CD4-positive, alpha-beta T cell treated with Interleukin-17A for 1 hour (primary cell): ENCODE data around the gene NBPF1.
"Not testable (repeated sequence)": the region's sequence is repeated elsewhere in the genome, so short reads cannot be mapped to it uniquely, and the experiment has no call there.

Experiments
- DNase-seq: peaks from one replicate; pipeline ENCODE4 v3.0.0-alpha.2; 2020

Gene NBPF1

DNA sequence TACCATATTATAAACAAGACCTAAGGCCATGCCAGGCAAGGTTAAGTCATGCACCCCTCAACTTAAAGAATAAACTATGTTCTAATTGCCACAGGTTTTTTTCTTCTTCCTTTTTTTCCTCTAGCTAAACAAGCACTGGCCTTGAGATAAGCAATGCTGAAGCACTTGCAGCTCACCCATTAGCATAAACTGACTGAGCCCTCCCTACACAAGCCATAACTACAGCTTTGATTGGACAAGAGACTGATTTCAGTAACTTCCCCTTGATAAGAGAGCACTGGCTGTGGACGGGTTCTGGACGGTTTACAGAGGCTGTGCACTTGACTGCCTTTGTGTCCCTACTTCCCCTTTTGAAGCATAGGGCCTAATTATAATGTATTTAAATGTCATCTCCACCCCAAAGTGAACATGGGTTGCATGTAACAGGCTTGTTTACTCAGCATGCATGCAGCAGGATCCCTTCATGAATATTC, 72.9 kb downstream of the NBPF1 start:
- not testable (repeated sequence) for DNase-seq

DNA sequence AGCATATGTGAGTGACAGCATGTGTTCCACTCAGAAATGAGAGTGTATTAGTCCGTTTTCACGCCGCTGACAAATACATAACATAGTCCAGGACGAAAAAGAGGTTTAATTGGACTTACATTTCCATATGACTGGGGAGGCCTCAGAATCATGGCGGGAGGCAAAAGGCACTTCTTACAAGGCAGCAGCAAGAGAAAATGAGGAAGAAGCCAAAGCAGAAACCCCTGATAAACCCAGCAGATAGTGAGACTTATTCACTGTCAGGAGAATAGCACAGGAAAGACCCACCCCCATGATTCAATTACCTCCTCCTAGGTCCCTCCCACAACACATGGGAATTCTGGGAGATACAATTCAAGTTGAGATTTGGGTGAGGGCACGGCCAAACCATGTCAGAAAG, 75.8 kb downstream of the NBPF1 start:
- not testable (repeated sequence) for DNase-seq

DNA sequence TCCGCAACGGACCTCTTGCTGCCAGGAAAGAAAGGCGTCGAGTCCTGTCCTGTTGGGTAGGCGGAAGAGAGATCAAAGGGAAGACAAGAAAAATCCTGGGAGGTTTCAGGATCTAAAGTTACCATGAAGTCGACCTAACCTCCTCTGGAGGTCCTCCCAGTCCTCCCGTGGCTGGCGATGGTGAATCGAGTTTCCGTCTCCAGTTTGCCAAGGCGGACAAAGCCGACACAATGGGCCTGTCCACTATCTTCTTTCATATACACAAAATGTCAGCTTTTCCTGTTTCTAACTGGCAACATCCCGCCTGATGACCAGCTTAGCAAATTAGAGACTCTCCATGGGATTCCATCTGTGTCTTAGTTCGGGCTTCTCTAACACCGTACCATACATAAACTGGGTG, 76.6 kb downstream of the NBPF1 start:
- not testable (repeated sequence) for DNase-seq

DNA sequence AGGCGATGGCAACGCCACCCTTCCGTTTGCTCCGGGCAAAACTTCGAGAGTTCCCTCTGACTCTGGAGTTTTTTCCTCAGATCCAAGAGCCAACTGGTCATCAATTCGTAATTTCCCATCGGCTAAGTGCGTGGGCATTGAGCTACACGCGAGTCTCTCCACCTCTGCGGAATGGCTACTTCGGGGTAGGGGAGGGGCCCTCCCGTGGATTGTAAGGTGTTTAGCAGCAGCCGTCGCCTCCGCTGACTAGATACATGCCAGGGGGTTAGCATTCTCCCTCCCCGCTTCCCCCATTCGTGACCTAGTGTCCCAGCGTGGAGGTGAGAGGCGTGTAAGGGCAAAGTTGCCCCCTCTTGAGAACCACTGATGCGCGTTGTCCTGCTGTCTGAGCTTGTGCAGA, 77.5 kb downstream of the NBPF1 start:
- DNase-seq: not testable (repeated sequence)

DNA sequence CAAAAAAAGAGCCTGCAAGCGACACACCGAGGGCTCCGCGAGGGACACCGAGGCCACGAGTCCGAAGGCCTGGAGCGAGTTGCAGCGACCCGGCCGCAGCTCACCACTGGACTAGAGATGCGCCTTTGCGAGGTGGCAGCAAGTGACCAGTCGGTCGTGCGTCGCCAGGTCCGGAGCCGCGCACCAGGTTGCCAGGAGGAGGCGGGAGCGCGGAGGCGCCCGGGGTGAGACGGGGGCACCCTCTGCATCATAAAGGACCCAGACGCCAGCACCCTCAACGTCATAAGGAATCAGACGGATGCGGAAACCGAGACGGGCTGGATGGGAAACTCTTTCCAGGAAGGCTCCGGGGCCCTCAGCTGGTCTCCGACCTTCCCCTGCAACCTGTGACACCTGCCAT, 77.9 kb downstream of the NBPF1 start:
- DNase-seq: not testable (repeated sequence)

DNA sequence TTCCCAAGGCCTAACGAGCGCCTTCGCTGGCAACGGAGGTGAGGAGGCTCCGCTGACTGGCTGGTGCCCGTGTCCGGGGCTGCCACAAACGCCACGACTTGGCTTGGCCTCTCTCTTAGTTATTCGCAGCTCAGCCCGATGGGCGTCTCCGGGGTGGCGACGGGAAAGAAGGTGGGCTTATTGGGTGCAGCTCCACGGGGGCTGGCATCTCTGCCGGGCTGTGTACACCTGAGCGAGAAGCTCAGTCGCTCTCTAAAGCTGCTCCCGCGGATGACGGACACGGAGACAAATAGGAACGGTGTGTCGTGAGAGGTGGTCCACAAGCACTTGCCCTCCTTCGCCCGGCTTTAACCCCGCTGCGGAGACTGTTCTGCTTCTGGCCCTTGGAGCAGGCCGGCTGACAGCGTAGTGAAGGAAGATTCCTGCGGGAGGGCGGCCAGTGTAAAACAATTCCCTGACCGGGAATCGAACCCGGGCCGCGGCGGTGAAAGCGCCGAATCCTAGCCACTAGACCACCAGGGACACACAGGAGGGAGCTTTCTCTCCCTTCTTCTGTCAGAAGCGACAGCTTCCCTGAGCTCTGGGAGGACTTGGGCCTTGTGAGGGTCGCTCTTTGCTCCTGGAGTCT, 78.4 kb downstream of the NBPF1 start:
- peak; percentile 35 for DNase-seq

DNA sequence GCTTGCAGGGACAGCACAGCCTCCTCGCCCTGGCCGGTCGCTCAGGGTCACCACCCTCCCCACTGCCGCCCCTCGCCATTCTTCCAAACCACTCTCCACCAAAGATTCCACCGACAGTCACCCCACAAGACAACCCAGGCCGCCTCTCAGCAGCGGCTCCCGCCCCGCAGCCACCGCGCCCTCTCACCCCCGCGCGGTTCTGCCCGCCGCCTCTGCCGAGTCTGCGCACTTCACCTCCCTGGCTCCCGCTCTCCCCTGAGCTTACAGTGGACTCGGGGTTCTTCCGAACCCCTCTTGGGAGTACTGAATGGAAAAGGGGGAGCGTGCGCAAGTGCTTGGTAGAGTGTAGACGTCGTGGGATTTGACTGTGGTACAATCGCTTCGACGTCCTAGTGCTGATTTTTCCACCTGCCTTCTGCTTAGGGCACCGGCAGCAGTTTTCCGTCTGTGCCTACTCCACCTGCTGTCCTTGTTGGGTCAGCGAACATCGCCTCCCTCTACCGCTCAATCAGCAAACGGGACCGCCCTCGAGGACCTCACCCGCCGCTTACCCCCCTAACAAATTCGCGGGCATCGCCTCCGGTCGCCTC, 79.0 kb downstream of the NBPF1 start:
- DNase-seq: peak; percentile 20

DNA sequence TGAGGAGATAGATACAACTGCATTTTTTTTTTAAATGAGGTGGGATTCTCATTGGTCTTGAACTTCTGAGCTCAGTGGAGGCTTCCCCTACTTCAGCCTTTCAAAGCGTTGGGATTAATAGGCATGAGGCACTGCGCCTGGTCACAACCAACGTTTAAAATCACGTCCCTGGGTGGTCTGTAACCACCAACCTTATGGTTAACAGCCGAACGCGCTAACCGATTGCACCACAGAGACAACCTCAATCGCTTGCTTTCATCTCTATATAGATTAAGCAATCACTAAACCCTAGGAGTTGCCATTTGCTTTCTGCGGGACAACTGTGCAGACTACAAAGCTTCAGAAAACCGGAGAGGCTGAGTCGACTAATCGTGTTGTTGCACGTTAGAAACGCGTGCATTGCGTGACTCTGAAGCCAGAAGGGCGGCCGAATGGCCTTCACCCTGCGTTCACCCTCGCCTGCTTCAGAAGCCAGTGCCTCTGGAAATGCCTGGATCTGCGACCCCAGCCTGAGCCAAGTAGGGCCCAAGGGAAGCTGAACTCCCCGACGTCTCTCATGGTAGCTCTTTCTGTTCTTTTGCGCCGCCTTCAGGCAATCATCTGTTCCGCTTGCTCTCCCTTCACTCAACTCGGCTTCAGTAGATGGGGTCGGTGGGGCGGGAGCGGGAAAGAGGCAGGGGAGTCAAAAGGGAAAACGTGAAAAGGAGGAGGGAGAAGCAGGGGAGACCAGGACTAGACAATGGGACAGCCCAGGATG, 81.0 kb downstream of the NBPF1 start:
- DNase-seq: not testable (repeated sequence)

DNA sequence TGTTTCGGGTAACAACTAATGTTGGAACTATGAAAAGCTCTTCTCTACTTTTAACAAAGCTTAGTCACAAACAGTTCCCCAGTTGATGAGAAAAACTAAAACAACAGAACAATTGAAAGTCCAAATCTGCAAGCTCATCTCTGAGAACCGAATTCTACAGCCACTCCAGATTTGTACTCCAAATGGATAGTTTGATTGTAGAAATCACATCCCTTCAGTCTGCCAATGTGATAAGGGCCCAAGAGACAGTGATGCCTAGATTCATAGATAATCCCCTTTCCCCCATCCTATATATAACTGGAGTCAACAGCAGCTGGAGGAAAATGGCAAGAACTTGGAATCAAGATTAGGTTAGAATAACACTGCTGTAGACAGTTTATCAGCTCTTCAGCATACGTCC, 85.0 kb downstream of the NBPF1 start:
- DNase-seq: not testable (repeated sequence)

DNA sequence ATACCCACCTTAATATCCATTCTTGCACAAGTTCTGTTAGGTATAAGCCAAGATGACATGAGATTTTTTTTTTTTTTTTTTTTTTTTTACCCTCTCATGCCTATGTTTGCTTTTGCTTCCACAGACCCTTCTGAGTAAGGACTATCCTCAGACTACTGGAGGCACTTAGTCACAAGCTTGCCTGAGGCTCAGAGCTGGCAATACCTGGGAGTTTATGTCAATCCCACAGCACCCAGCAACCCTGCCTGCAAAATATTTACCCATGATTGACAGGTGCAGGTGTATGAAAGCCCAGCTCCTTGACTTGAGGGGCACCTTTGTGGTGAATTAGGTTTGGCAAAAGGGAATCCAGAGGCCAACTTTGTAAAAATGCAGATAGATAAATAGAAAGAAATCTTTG, 87.6 kb downstream of the NBPF1 start:
- DNase-seq: not testable (repeated sequence)

DNA sequence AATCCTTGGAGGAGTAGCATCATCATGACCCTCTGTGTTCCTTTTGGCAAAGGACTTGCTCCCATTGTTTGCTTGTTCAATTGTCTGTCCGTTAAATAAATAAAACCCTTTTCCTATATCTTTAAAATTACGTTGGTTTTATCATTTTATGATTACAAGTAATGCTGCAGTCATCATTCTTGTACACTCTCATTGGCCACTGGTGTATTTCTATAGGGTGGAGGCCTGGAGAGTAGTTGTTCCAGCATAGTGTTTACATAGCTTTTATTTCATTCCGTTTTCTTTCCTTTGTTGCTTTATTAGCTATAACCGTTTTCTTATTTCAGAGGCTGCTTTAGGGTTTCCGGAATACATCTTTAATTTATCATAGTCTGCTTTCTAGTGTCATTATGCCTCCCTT, 91.7 kb downstream of the NBPF1 start:
- not testable (repeated sequence) for DNase-seq

DNA sequence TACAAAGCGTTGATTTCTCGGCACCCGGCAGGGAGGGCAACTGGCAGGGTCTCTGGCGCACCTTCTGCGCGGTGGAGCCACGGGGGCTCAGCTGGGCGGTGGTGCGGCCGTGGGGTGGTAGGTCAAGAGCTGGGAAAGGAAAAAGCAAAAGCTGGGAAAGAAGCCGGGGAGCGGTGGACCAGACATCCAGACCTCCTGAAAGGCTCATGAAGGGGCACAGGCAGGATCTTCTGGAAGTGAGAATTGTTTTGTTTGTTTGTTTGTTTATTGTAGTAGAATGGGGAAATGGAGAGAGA, 92.1 kb downstream of the NBPF1 start:
- no peak for DNase-seq

DNA sequence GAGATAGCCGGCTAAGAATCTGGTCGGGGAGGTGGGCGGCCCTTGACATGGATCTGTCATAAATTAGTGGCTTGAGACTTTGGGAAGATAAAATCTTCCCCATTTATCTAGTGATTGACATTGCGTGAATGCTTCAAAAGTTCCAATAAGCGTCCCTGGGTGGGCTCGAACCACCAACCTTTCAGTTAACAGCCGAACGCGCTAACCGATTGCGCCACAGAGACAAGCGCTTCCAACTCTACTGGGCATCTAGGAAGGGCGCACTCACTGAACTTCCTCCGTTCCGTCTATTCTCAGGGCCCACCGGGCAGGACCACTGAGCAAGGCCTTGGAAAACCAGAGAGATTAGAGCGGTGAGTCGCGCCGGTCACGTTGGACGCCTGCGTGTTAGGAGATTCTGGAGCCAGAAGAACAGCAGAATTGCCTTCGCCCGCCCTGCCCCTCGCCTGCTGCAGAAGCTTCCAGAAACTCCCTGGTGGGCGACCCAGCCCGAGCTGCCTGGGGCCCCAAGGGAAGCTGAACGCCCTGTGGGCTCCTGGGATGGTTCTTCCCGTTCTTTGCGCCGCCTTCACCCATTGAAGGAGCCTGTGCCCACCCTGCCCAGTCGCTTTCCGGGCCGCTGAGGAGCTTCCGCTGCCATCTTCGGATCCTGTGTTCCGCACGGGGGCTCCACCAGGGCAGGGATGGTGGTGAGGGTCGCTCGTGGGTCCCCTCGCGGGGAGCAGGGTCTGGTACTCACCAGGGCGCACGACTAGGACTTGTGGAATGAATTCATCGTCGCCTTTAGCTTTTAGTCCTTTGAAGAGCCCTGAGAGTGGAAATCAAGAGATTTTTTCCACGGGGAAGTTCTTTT, 92.7 kb downstream of the NBPF1 start:
- DNase-seq: not testable (repeated sequence)

DNA sequence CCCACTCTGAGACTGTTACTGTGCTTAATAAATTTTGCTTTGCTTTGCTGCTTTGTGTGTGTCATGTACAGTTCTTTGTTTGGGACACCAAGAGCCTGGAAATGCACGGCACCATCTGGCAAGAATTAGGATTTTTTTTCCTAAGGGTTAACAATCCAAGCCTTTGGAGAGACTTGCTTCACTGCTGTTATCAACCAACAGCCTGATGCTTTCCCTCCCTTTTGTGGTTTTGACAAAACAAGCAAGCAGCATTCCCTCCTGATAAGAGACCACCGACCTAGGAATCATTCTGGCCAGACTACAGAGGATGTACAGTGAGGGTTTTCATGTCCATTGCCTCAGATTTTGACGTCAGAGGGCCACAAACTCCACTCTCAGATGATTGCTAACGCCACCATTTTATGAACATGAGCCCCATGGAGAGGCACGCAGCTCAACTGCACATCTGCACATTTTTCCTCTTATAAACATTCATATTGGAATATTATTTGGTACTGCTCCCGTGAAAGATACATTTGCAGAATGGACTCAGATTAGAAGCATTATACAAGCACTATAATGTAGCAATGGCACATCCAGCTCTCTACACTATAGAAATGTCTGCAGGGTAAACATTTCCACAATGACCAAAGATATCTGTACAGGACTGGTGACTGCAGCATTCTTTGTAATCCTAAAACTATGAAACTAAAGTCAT, 94.0 kb downstream of the NBPF1 start:
- not testable (repeated sequence) for DNase-seq

DNA sequence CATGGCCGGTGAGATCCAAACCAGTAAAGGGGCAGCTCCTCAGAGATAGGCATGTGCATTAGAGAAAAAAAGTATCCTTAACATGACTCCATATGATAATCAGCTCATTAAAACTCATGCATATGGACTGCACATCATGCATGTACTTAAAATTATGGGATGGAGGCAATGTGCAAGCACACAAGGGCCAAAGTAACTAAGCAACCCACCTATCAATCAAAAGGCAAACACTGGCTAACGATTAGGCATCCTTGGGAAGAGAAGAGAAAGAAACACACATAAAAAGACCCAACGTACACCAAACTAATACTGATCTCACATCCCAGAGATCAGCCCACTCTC, 94.5 kb downstream of the NBPF1 start:
- DNase-seq: not testable (repeated sequence)

DNA sequence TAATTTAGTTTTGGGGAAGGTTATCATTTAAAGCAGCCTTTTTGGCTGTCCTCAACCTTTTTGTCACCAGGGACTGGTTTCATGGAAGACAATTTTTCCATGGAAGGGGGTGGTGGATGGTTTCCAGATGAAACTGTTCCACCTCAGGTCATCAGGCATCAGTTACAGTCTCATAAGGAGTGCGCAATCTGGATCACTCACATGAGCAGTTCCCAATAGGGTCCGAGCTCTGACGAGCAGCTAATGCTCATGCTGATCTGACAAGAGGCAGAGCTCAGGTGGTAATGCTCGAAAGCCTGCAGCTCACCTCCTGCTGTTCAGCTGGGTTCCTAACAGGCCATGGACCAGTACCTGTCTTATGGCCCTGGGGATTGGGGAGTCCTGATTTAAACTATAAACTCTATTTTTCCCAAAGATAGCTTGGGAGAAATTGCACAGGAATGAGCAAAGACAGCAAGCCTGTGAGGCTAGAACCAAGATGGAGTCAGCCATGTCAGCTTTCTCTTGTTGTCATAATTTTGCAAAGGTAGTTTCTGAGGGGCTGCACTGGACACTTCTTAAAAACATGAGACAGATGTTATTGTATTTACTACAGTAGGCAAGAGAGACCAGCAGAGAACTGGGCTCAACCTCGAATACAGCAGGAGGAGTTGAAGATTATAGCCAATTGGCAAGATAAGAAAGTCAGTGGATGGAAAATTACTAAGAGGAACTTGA, 96.5 kb downstream of the NBPF1 start:
- not testable (repeated sequence) for DNase-seq

DNA sequence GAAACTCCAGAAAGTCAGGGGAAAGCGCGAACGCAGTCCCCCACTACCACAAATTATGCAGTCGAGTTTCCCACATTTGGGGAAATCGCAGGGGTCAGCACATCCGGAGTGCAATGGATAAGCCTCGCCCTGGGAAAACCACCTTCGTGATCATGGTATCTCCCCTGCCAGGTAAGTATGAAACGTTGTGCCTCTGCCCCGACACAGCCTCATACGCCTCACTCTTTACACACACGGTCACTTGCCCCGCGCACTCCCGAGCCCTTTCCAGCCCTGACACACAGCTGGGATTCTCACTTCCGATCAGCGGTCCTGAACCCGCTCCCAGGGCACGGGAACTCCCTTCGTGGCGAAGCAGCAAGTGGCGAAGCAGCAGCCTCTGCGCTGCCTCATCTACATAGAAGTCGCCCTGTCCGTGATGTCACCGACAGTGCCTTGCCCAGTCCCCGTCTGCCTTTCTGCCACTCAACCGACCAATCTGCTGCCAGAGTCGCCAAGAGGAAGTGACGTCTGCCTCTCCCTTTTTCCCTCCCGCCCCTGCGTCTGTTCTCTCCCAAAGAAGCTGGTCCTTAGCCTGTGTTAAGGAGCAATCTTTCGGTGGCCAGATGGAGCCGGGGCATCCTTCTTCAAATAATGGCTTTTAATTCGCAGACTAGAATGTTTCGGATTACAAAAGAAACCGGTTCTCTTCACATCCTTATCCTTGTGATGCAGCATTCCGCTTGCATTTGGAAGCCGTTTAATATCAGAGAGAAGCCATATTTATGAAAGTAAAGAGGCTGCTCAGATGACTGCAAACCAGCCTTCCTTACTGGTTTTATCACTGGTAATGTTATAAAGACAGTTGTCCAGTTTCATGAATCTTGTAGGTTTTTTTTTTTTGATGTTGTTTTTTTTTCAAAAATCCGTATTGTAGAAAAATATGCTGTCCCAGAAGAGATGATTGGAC, 99.0 kb downstream of the NBPF1 start, which contains the start of gene RNU1-1:
RNU1-1 (minus strand) TSS at position 179 of the 949 bp plus-strand sequence.
- peak; percentile 84 for DNase-seq

DNA sequence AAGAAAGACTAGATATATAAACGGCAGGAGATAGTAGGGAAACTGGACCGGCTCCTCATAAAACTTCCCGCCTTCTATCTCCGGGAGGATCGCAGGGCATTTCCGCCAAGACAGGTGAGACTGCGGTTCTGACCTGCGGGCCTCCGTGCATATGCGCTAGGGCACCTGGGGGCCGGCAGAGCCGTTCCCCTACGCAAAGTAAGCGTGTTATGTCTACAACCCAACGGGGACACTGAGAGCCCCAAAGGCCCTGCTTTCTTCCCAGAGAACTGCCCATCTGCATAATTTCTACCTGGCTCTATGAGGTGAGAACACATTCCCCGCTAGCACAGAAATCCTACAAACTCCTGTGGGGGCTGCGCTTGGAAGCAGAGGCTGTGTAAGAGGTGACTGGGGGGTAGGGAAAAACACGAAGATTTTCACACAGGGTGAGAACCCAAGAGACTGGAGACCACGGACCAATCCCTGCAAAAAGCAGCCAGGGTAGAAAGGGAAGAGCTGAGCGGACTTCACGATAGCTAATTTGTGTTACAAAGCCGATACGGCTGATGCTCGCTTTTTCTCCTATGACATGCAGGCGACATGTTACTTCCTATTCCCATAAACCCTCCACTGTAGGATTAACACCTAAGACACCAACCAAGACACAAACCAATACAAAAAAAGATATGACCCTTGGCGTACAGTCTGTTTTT, 99.8 kb downstream of the NBPF1 start:
- peak; percentile 83 for DNase-seq

DNA sequence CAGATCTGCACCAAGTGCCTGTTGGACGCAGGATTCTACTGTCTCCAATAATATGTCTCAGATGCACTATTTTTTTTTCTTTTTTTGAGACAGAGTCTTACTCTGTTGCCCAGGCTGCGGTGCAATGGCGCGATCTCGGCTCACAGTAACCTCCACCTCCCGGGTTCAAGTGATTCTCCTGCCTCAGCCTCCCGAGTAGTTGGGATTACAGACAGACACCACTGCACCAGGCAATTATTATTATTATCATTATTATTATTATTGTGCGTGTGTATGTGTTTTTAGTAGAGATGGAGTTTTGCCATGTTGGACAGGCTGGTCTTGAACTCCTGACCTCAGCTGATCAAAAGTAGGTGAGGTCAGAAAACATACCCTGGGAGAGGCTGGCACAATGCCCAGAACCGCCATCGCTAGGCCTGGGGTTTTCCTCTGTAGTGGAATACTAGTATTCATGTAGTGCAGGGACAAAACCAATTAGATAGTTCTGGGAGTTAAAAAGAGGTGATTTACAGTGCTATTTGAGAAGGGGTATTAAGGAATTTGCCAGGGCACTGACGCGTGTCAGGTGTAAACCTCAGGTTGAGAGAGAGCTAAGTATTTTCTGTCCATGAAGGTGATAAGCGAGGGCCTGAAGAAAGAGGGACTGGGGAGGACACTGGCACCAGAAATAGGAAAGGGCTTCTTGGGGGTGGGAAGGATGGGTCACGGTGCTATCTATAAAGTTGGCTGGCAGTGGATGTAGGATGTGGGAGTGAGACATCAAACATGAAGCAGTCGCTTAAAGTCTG, 100.5 kb downstream of the NBPF1 start:
- DNase-seq: peak; percentile 52
